Left renal pelvis (tissue), 4 donors: ENCODE results near the gene CARMIL1. TPM values are rescaled to one million over a fixed set of nuclear protein-coding genes. Genes with fewer than 3 reads are reported as not detected.
A peak's percentile ranks its signal among the peaks of the same experiment; 100 is the strongest.

Source experiments
- DNase-seq, 4 donors: peaks; one replicate each; pipeline ENCODE4 v3.0.0-alpha.2; 2013; ENCODE audit warnings: low read depth in 4 of 4, low spot score in 3 of 4
- polyA plus RNA-seq, 4 donors: library from polyadenylated mRNA; unstranded; fragments of 120-200 nt; gene quantifications; one replicate each; pipeline ENCODE4 v1.2.1, GENCODE V29; 2013; ENCODE audit not compliant: insufficient read length in 4 of 4

Gene CARMIL1
- polyA plus RNA-seq, 4 donors, result 6.8 to 111 (median 100.0) TPM

DNA sequence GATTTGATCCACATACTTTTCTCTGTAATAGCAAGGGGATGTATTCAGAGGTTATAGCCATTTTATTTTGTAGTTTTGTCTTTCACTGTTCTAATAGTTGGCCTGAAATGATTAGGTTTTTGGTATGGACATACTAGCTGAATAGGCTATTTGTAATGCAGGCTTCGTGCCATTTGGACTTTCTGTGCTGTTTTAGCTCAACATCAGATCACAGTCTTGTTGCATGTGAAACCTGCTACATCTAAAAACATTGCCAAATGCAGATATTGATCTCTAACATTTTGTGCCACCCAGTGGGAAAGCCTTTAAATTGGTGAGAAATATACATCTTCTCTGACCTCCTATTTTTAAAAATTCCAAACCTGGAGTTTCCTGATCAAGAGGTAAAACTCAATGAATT is 215.3 kb downstream of the CARMIL1 start:
- DNase-seq, result no peak

- no peak for DNase-seq
These were observed 218.3 kb downstream of the CARMIL1 start for GRCh38 chr6:25497383-25498040.

GRCh38 chr6:25498505-25498904 is 219.3 kb downstream of the CARMIL1 start:
- no peak for DNase-seq

DNA sequence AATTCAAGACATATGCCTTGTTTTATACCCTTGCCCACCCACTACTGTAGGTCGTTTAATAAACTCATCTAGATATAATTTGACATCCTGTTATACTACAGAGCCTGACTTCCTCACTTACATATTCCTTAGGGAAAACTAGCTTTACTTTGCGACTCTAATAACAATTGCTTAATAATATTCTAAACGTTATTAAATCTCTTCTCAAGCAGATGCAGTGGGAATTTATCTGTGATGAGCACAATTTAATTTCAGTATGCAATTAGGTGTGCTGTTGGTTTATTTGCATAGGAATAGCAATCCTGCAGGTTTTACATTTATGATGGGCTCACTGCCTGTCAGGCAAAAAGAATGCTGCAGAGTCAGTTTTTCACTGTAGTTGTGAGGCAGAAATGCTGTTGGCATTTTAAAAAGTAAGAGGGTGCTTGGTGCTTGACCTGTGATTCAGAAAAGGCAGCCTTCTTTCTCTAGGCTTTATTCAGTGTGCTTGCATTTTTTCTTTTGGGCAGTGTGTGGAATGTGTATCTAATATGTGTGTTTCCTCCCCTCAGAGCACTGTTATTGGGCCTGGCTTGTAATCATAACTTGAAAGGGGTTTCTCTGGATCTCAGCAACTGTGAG is 220.6 kb downstream of the CARMIL1 start:
- peak in 2 of 4 donors; percentile 6 to 14 for DNase-seq

DNA sequence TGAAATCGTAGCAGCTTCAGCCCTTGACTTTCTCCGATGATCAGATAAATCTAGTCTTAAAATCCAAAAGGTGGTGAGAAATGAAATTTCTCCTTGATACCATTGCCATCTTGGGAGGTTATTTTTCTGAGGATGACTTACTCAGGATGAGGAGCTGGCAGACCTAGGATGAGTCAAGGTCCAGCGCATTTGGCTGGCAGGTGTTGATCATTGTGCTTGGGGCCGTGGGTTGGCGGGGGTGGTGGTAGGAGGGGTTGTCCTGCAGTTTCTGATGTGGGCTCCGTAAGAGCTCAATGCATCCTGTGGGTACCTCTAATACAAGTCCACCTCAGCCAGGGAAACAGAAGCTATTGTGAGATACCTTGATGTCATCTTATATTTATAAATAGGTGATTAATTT is 224.5 kb downstream of the CARMIL1 start:
- no peak for DNase-seq

DNA sequence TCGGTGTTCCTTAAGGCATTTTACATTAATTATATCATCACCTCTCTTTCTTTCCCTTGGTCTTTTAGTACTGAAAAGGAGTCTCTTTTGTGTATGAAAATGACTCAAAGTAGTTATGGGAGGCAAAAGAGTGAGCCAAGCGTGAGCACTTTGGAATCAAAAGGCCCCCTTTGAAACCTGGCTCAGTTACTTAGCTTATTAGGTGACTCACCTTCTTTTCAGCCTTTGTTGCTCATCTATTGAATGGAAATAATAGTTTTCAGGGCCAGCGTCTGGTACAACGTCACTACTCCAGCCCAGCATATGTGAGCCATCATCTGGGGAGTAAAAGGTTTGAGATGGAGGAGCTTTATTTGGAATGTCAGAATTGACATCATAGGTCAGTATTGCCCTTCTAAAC is 225.5 kb downstream of the CARMIL1 start:
- no peak for DNase-seq

GRCh38 chr6:25506020-25506419 is 226.8 kb downstream of the CARMIL1 start:
- DNase-seq, result no peak

DNA sequence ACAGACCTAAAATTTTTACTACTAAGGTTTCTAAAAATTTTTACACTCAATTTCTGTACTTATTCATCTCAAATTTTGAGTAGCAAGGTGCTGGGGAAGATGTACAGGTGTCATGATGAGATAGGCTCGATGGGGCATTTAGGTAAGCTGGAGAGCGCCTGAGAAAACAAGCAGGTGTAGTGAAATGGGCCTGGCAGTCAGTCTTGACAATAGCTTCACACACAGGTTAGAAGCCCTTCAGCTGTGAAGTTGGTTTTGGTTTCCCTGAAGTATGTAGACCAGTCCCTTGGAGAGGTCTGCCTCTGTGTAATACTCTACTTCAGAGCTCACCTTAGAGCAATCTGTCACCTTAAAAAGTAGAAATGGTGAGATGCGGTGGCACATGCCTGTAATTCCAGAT is 228.9 kb downstream of the CARMIL1 start:
- DNase-seq, result no peak

- DNase-seq, result no peak
These were observed 232.2 kb downstream of the CARMIL1 start for GRCh38 chr6:25511376-25511775.

GRCh38 chr6:25512560-25512959 is 233.4 kb downstream of the CARMIL1 start:
- no peak for DNase-seq

GRCh38 chr6:25519856-25520255 is 240.7 kb downstream of the CARMIL1 start:
- DNase-seq, result no peak

DNA sequence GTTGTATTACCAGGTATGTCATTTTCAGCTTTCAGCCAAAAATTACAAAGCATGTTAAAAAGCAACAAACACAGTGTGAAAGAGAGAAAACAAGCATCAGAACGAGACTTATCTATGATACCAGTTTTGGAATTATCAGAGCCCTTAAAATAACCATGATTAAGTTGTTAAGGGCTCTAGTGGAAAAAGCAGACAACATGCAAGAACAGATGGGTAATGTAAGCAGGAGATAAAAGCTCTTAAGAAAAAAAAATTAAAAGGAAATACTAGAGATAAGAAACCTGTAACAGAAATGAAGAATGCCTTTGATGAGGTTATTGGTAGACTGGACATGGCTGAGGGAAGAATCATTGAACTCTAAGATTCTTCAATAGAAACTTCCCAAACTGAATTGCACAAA is 245.4 kb downstream of the CARMIL1 start:
- no peak for DNase-seq

DNA sequence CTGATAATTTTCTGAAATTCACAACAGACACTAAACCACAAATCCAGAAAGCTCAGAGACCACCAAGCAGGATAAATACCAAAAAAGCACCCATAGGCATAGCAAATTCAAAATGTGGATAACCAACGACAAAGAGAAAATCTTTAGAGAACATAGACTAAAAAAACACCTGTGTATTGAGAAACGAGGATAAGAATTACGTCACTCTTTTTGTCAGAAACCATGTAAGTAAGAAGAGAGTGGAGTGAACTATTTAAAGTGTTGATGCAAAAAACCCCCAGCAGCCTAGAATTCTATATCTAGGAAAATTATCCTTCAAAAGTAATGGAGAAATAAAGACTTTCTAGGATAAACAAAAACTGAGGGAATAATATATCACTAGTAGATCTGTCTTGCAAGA is 245.9 kb downstream of the CARMIL1 start:
- DNase-seq, result no peak

- no peak for DNase-seq
These were observed 255.9 kb downstream of the CARMIL1 start for GRCh38 chr6:25534942-25535631.

DNA sequence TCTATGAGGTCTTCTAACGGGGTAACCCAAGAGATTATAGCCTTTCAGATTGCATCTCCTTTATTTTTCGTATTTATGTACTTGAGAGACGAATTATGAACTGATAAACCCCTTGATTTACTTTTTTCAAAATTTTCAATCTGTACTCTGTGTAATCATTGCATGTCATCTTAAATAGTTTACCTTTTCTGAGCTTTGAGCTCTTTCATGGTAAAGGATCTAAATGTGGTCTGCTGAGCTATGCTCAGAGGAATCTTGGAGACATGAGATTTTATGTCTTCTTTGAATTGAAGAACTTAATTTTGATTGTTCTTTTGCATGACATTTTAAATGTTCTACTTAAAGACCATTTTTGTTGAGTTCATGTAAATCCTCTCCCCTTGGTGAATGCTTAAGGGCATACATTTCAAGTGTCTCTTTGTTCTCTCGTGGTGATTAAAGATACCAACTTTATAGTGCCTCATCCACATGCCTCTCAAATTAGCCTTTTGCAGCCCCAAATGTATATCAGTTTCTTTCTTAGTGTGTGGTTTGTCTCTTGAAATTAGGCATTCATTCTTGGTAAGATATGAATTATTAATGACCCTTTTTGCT is 256.6 kb downstream of the CARMIL1 start:
- DNase-seq, result no peak

- DNase-seq, result no peak
These were observed 257.6 kb downstream of the CARMIL1 start for GRCh38 chr6:25536781-25537180.

- DNase-seq, result no peak
These were observed 258.3 kb downstream of the CARMIL1 start for GRCh38 chr6:25537349-25538018.

- DNase-seq, result no peak
These were observed 262.1 kb downstream of the CARMIL1 start for GRCh38 chr6:25541228-25541627.

- no peak for DNase-seq
These were observed 264.1 kb downstream of the CARMIL1 start for GRCh38 chr6:25542984-25543910.

- no peak for DNase-seq
These were observed 265.7 kb downstream of the CARMIL1 start for GRCh38 chr6:25544833-25545232.
